T-helper 17 cell (primary cell): ENCODE results near the gene MOV10. TPM values are rescaled to one million over a fixed set of nuclear protein-coding genes. Genes with fewer than 3 reads are reported as not detected.

Experiments
- ATAC-seq: fragments of 150-1000 bp; cut with Tn5 transposase; 2 replicates; pipeline ENCODE4 v1.10.0; 2021; ENCODE audit warnings: mild to moderate bottlenecking, moderate library complexity
- DNase-seq, 3 donors: peaks; one replicate each; pipeline versions ENCODE4 v3.0.0 to v3.0.0-alpha.2; 2020 to 2021
- H3K9me3 ChIP-seq: one replicate; pipeline ENCODE4 v1.7.0; 2013; ENCODE audit warnings: low read length, mild to moderate bottlenecking; ENCODE audit not compliant: control insufficient read depth, poor library complexity, severe bottlenecking
- H3K27ac Mint-ChIP-seq: one replicate; pipeline ENCODE4 v1.8.0; 2022; ENCODE audit warnings: mild to moderate bottlenecking, moderate library complexity, mixed read lengths
- H3K27me3 Mint-ChIP-seq: one replicate; pipeline ENCODE4 v1.8.0; 2022; ENCODE audit warnings: mixed read lengths
- H3K36me3 Mint-ChIP-seq: one replicate; pipeline ENCODE4 v1.8.0; 2022; ENCODE audit warnings: low read depth, mixed read lengths
- H3K4me1 Mint-ChIP-seq: one replicate; pipeline ENCODE4 v1.8.0; 2022; ENCODE audit warnings: mild to moderate bottlenecking, mixed read lengths
- H3K4me3 Mint-ChIP-seq: one replicate; pipeline ENCODE4 v1.8.0; 2022; ENCODE audit warnings: mild to moderate bottlenecking, moderate library complexity, mixed read lengths
- total RNA-seq, 4 donors: library from RNA in 2 of 4; stranded (reverse) in 2 of 4; gene quantifications; one replicate each; pipeline ENCODE4 v1.2.3 and lab custom pipeline; 2022 to 2026

Gene MOV10
- total RNA-seq, 2 donors from 2014 or later, result 72.5 to 72.7 TPM

DNA sequence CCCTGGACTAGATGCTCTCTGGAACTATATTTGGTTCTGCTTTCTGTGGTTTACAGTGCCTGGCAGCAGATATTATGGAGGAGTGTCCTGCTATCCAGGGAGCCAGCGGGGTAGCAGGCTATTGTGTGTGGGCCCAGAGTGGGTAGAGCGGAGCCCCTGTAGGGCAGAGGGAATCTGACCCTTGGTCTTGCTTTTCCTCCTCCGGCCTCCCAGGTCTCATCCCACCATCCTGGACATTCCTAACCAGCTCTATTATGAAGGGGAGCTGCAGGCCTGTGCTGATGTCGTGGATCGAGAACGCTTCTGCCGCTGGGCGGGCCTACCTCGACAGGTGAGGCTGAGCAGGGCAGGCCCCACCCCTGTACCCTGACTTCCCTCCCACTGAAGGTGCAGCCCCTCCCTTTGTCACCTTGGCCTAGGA lies 23.3 kb downstream of the MOV10 start:
- H3K9me3 ChIP-seq, result no peaks in the 10 kb centered on the region
- ATAC-seq (no peak), DNase-seq (no peak)
- Mint-ChIP-seq H3K36me3 (peaks cover 6% of the 10 kb centered on the region), H3K27me3 (no peaks in the 10 kb centered on the region), H3K27ac (no peak overlapping the region), H3K4me3 (no peak overlapping the region), H3K4me1 (peaks cover 15% of the 10 kb centered on the region)

DNA sequence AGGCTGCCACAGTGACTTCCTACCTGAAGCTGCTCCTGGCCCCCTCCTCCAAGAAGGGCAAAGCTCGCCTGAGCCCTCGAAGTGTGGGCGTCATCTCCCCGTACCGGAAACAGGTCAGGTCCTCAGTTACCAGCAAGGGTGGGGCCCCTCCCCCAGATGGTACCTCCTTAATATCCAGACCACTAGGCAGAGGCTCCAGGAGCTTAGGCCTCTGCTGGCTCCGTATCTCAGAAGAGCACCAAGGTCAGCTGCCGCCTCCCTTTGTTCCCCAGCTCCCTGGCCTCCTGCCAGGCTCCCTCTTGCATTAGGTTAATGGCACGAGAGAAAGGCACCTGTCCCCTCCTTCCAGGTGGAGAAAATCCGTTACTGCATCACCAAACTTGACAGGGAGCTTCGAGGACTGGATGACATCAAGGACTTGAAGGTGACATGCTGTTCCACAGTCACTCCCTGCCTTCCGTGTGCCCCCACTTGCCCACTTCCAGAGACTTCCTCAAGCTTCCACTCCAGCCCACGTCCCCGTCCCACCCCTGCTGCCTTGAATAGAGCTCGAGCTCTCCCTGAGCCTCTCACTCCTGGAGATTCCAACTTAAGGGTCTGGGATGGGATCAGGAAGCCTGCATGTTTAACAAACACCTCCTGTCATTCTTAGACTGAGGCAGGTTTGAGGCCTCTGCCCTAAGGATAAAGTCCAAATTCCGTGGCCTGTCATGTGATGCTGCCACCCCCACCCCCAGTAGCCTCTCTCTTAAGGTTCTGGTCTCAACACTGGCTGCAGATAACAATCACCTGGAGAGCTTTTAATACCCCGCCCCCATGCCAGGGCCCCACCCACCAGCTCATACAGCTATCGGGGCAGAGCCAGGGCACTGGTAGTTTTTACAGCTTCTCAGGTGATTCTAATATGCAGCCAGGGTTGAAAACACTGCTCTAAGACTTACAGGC lies 24.2 kb downstream of the MOV10 start:
- Mint-ChIP-seq H3K27ac (peak overlapping the region; percentile 78), H3K4me3 (no peak overlapping the region), H3K27me3 (no peaks in the 10 kb centered on the region), H3K4me1 (peaks cover 15% of the 10 kb centered on the region), H3K36me3 (peaks cover 6% of the 10 kb centered on the region)
- DNase-seq (no peak), ATAC-seq (no peak)
- H3K9me3 ChIP-seq, result no peaks in the 10 kb centered on the region

DNA sequence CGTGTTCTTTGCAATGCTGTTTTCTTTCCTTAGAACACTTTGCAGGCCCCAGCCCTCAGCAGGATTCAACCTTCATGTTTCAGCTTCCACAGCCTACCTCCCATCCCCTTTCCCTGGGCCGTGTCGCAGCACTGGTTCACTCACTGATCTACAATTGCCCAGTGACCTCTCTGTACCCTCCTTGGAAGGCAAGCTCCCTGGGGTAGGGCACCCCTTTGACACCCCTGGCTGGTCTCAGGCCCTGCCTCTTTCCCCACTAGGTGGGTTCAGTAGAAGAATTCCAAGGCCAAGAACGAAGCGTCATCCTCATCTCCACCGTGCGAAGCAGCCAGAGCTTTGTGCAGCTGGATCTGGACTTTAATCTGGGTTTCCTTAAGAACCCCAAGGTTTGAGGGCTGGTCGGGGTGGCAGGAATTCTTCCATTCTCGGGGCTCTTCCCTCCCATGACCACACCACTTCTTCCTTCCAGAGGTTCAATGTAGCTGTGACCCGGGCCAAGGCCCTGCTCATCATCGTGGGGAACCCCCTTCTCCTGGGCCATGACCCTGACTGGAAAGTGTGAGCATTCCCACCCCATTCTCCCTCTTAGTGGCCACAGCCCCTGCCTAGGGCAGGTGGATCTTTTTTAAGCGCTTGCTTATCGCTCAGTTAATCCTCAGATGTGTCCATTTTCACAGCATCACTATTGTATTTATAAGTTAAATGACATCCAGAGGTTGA lies 25.1 kb downstream of the MOV10 start:
- no peak for DNase-seq
- peaks cover 20% of the 10 kb centered on the region for H3K4me1 Mint-ChIP-seq
- H3K9me3 ChIP-seq, result no peaks in the 10 kb centered on the region
- H3K27me3 Mint-ChIP-seq, result no peaks in the 10 kb centered on the region
- H3K36me3 Mint-ChIP-seq, result peaks cover 6% of the 10 kb centered on the region
- ATAC-seq, result no peak
- H3K27ac Mint-ChIP-seq, result peak overlapping the region; percentile 78
- no peak overlapping the region for H3K4me3 Mint-ChIP-seq

DNA sequence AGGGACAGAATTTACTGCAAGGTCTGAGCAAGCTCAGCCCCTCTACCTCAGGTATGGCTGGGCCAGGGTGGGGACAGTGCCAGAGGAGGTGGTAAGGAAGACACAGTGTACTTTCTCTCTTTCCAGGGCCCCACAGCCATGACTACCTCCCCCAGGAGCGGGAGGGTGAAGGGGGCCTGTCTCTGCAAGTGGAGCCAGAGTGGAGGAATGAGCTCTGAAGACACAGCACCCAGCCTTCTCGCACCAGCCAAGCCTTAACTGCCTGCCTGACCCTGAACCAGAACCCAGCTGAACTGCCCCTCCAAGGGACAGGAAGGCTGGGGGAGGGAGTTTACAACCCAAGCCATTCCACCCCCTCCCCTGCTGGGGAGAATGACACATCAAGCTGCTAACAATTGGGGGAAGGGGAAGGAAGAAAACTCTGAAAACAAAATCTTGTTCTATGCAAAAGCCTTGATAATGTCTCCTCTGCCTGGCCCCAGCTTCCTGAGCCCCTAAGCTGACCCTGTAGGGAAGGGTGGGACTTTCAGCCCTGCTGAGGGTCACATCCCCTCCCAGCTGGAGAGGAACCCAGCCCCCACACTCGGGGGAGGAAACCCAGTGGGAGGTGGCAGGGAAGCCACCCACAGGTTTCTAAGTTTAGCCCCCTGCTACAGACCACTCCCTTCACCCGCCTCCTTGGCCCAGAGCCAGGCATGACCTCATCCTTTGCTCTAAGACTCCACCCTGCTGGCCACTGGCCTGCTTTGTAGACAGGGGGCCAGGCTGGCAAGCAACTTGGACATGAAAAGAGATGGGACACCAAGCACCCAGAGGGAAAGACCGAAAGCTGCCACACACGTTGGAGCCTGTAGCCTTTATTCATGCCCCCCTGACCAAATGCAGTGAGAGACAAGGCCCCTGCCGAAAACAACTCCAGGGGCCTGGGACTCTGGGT lies 26.1 kb downstream of the MOV10 start:
- Mint-ChIP-seq H3K4me3 (no peak overlapping the region), H3K4me1 (peaks cover 29% of the 10 kb centered on the region), H3K36me3 (peaks cover 6% of the 10 kb centered on the region), H3K27ac (peak overlapping the region; percentile 78), H3K27me3 (no peaks in the 10 kb centered on the region)
- DNase-seq, result peak in 2 of 3 donors; percentile 35 to 44
- no peaks in the 10 kb centered on the region for H3K9me3 ChIP-seq
- ATAC-seq, result peak; percentile 54

DNA sequence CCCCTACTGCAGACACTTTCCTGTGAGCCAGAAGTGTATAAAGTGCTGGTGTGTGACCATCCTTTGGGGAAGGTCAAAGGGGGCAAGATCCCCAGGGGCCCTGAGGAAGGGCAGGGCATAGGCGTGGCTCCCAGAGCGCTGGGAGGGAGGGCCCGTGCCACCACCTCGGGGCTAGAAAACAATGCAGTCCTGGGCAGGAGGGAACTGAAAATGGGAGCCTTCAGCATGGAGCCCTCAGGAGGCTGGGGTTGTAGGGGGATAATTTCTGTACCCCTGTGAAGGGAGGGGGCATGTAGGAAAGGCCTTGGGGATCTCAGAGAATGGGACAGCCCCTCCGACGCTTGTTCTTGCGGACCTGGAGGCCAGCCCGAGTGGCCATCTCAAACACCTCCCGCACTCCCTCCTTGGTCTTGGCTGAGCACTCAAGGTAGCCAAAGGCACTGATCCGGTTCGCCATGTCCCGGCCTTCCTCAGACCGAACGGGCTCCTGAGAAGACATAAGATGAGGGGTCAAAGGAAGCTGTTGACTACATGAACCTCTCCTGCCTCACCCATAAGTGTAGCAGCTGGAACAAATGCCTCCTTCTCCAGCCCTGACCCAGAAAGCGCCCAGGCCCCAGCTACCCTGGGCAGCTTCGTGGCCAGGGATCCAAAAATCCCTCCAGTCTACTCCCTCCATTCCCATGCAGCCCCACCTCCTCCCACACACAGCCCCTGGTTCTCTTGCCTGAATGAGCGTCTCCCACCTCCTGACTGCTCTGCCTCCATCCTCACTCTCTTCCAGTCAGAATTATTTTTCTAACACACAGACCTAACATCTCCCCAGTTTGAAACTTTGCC lies 27.0 kb downstream of the MOV10 start:
- Mint-ChIP-seq H3K27me3 (no peaks in the 10 kb centered on the region), H3K4me1 (peaks cover 37% of the 10 kb centered on the region), H3K4me3 (peak overlapping the region; percentile 53), H3K36me3 (peaks cover 6% of the 10 kb centered on the region), H3K27ac (peak overlapping the region; percentile 78)
- DNase-seq (no peak), ATAC-seq (no peak)
- H3K9me3 ChIP-seq, result no peaks in the 10 kb centered on the region

DNA sequence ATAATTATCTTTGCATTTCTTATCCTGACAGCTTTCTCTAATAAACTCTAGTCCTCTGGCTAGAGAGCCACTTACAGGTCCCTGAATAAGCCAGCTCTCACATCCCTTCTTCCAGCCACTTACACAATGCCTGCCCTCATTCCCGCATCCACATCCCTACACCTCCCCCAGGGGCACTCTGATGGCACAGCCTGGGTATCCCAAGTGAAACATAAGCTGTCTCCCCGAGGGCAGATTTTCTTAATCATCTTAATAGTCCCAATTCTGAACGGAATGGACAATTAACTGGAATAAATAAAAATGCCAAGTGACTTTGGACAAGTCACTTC lies 27.6 kb downstream of the MOV10 start:
- DNase-seq (no peak), ATAC-seq (no peak)
- no peaks in the 10 kb centered on the region for H3K9me3 ChIP-seq
- peak overlapping the region; percentile 53 for H3K4me3 Mint-ChIP-seq
- H3K27me3 Mint-ChIP-seq, result no peaks in the 10 kb centered on the region
- H3K4me1 Mint-ChIP-seq, result peaks cover 37% of the 10 kb centered on the region
- H3K27ac Mint-ChIP-seq, result peak overlapping the region; percentile 78
- peaks cover 6% of the 10 kb centered on the region for H3K36me3 Mint-ChIP-seq

DNA sequence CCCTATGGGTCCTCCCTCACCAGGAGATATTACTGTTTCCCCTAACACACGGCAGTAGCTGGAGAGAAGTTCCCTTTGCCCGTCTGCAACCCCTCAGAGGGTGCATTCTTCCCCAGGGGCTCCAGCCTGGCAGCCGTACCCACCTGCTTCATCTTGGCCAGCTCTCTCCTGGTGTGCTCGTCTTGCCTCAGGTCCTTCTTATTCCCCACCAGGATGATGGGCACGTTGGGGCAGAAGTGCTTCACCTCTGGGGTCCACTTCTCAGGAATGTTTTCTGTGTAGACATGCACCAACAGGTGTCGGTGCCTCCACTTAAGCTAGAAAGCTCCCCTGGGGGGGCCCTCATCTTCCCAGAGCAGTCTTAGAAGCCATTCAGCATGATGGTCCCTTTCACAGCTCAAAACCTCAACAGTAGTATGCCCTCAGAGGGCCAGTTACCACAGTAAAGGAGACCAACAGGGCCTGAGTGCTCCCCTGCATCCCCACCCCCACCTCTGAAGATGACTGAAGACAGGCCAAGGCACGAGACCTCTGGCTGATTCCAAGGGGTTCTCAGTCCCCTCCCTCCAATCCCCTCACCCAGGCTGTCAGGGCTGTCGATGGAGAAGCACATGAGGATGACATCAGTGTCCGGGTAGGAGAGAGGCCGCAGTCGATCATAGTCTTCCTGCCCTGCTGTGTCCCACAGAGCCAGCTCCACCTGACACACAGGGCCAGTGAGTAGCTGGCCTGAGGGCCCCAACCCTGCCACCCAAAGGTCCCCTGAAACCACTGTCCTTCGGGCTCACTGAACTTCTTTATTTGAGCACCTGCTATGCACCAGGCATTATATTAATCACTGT lies 28.2 kb downstream of the MOV10 start:
- Mint-ChIP-seq H3K27ac (peak overlapping the region; percentile 78), H3K27me3 (no peaks in the 10 kb centered on the region), H3K4me1 (peaks cover 41% of the 10 kb centered on the region), H3K36me3 (peaks cover 6% of the 10 kb centered on the region), H3K4me3 (no peak overlapping the region)
- no peaks in the 10 kb centered on the region for H3K9me3 ChIP-seq
- DNase-seq (no peak), ATAC-seq (no peak)

DNA sequence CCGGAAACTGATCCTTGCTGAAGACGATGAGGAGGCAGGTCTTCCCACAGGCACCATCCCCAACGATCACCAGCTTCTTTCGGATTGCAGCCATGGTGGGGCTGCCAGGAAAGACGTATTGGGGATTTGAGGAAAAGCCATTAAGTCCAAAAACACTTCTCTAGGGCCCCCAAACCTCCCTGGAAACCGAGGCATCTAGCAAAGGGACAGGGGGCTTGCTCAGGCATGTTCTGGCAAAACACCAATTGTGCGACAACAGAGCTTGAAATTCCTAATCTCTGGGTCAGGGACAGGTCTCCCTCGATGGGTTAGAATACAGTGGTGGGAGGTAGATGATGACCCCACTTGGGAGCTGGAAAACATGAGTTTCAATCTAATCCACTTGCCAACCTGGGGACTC lies 29.2 kb downstream of the MOV10 start:
- DNase-seq (no peak), ATAC-seq (no peak)
- Mint-ChIP-seq H3K4me1 (peaks cover 43% of the 10 kb centered on the region), H3K4me3 (no peak overlapping the region), H3K27ac (peak overlapping the region; percentile 92), H3K27me3 (no peaks in the 10 kb centered on the region), H3K36me3 (peaks cover 6% of the 10 kb centered on the region)
- no peaks in the 10 kb centered on the region for H3K9me3 ChIP-seq

DNA sequence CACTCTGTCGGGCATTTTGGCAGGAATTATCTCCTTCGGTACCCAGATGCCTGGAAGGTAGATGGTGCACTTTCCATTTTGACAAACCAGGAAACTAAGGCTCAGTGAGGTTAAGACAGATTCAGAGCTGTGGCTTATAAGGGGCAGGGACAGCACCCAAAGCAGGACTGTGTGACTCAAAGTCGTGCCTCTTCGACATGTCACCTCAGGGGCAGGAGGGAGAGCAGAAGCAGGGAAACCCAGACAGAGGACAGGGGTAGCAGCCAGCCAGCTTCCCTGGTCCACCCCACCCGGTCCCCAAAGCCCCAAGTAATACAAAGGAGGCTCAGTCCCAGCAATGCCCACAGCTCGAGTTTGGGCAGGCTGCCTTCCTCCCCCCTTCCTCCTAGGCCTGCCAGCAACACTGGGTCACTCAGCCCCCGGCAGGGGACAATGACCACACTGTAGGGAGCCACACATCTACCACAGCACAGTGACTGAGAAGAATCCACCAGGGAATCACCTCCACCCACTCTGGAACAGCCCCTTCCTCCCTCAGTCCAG lies 30.0 kb downstream of the MOV10 start:
- DNase-seq (no peak), ATAC-seq (no peak)
- Mint-ChIP-seq H3K4me1 (peaks cover 42% of the 10 kb centered on the region), H3K36me3 (peaks cover 5% of the 10 kb centered on the region), H3K27ac (peak overlapping the region; percentile 92), H3K4me3 (peak overlapping the region; percentile 86), H3K27me3 (no peaks in the 10 kb centered on the region)
- no peaks in the 10 kb centered on the region for H3K9me3 ChIP-seq

DNA sequence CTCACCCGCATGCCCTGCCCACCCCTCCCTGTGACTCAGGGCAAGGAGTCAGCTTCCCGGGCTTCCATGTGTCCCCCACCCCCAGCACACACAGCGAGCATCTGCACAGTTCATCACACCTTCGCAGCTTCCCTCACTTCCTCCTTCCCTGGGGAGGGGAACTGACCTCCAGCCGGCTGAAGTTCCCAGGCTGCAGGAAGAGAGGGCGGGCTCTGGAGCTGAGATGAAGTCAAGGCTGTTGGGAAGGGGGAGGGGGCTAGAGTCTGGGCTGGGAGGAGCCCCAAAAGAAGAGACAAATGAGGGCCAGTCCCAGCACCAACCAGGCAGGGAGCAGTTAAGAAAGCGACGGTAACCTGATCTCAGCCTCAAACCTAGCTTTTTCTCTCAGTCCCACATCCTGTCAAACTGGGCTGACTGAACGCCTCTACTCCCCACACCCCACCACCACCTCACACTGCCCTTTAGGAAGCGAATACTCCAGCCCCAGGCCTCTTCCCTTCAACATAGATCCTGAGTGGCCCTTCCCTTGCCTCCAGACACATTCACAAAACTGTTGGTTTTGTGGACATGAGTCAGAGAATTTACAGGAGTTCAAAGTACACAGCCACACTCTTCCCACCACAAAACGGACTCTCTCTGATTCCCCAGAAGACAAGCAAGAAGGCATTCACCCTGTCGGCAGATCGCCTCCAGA lies 30.6 kb downstream of the MOV10 start:
- no peaks in the 10 kb centered on the region for H3K9me3 ChIP-seq
- peak overlapping the region; percentile 86 for H3K4me3 Mint-ChIP-seq
- ATAC-seq, result peak; percentile 73
- H3K27me3 Mint-ChIP-seq, result no peaks in the 10 kb centered on the region
- peaks cover 4% of the 10 kb centered on the region for H3K36me3 Mint-ChIP-seq
- peak overlapping the region; percentile 92 for H3K27ac Mint-ChIP-seq
- peak in 2 of 3 donors; percentile 23 to 27 for DNase-seq
- H3K4me1 Mint-ChIP-seq, result peaks cover 42% of the 10 kb centered on the region
